ENCODE results near the gene NOTCH2. TPM values are rescaled to one million over a fixed set of nuclear protein-coding genes. Genes with fewer than 3 reads are reported as not detected.

The NOTCH2 gene
- total RNA-seq, 3 donors from 2014 or later (not counting 1 experiment from before 2014, with no cell fraction given) = 74.7 to 136 (median 97.4) TPM

DNA sequence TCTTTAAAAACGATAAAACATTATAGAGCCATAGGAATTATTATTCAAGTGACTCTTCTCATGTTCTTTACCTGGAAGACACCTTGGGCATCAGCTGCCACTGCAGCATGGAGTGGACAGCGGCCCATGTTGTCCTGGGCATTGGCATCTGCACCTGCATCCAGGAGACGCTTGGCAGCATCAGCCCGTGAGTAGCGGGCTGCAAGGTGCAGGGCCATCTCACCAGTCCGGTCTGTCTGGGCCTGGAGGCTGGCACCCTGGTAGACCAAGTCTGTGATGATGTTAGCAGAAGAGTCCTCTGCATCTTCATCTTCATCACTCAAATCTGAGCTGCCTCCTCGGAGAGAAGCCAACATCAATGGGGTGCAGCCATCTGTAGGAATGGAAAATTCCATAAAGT is 150.2 kb downstream of the NOTCH2 start:
- intact Hi-C loops (cut with micrococcal nuclease) = no loop called here
- ATAC-seq (no peak), DNase-seq (no peak)
- Histone ChIP-seq H3K9me3 (ENCODE audit: control insufficient read depth, insufficient read depth, low read length) (no peaks in the 10 kb centered on the region), H3K4me3 (ENCODE audit: low read length) (no peak overlapping the region), H3K36me3 (ENCODE audit: control insufficient read depth, insufficient read depth, low read length) (peaks cover 96% of the 10 kb centered on the region), H3K27me3 (ENCODE audit: control insufficient read depth, insufficient read depth, low read length) (no peaks in the 10 kb centered on the region), H3K4me1 (ENCODE audit: control insufficient read depth, insufficient read depth, low read length) (no peaks in the 10 kb centered on the region), H3K27ac (ENCODE audit: low read length) (no peak overlapping the region)
- TF ChIP-seq, protein P1, sequence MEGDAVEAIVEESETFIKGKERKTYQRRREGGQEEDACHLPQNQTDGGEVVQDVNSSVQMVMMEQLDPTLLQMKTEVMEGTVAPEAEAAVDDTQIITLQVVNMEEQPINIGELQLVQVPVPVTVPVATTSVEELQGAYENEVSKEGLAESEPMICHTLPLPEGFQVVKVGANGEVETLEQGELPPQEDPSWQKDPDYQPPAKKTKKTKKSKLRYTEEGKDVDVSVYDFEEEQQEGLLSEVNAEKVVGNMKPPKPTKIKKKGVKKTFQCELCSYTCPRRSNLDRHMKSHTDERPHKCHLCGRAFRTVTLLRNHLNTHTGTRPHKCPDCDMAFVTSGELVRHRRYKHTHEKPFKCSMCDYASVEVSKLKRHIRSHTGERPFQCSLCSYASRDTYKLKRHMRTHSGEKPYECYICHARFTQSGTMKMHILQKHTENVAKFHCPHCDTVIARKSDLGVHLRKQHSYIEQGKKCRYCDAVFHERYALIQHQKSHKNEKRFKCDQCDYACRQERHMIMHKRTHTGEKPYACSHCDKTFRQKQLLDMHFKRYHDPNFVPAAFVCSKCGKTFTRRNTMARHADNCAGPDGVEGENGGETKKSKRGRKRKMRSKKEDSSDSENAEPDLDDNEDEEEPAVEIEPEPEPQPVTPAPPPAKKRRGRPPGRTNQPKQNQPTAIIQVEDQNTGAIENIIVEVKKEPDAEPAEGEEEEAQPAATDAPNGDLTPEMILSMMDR (IDR thresholded peaks at IDR 0.05) = no peak
- 99% methylated on average over 6 of the region's 7 CpGs for WGBS (ENCODE audit: insufficient coverage)
- Mint-ChIP-seq H3K4me3 (no peak overlapping the region), H3K36me3 (peaks cover 41% of the 10 kb centered on the region), H3K27ac (no peak overlapping the region), H3K27me3 (ENCODE audit: low read depth in 2 of 2) (no peaks in the 10 kb centered on the region), H3K9me3 (no peaks in the 10 kb centered on the region), H3K4me1 (no peaks in the 10 kb centered on the region)

GRCh38 chr1:119918301-119918700 is 151.2 kb downstream of the NOTCH2 start:
- intact Hi-C loops (cut with micrococcal nuclease) = no loop called here
- Histone ChIP-seq H3K4me1 (ENCODE audit: control insufficient read depth, insufficient read depth, low read length) (no peaks in the 10 kb centered on the region), H3K9me3 (ENCODE audit: control insufficient read depth, insufficient read depth, low read length) (no peaks in the 10 kb centered on the region), H3K4me3 (ENCODE audit: low read length) (no peak overlapping the region), H3K36me3 (ENCODE audit: control insufficient read depth, insufficient read depth, low read length) (peaks cover 93% of the 10 kb centered on the region), H3K27me3 (ENCODE audit: control insufficient read depth, insufficient read depth, low read length) (no peaks in the 10 kb centered on the region), H3K27ac (ENCODE audit: low read length) (no peak overlapping the region)
- no peak overlapping the region for H3K4me3 Mint-ChIP-seq
- no peaks in the 10 kb centered on the region for H3K4me1 Mint-ChIP-seq
- WGBS (ENCODE audit: insufficient coverage) = 96% methylated on average over 7 of the region's 7 CpGs
- peaks cover 33% of the 10 kb centered on the region for H3K36me3 Mint-ChIP-seq
- no peaks in the 10 kb centered on the region for H3K27me3 Mint-ChIP-seq (ENCODE audit: low read depth in 2 of 2)
- H3K27ac Mint-ChIP-seq = no peak overlapping the region
- no peaks in the 10 kb centered on the region for H3K9me3 Mint-ChIP-seq
- ATAC-seq = no peak
- TF ChIP-seq, protein P1 (IDR thresholded peaks at IDR 0.05) = no peak
- DNase-seq = no peak

- no peaks in the 10 kb centered on the region for H3K27me3 ChIP-seq (ENCODE audit: control insufficient read depth, insufficient read depth, low read length)
- Mint-ChIP-seq H3K27ac (no peak overlapping the region), H3K4me1 (no peaks in the 10 kb centered on the region), H3K36me3 (peaks cover 25% of the 10 kb centered on the region), H3K9me3 (no peaks in the 10 kb centered on the region), H3K4me3 (no peak overlapping the region), H3K27me3 (ENCODE audit: low read depth in 2 of 2) (no peaks in the 10 kb centered on the region)
- 100% methylated on average over 5 of the region's 5 CpGs for WGBS (ENCODE audit: insufficient coverage)
- no peak overlapping the region for H3K4me3 ChIP-seq (ENCODE audit: low read length)
- H3K27ac ChIP-seq (ENCODE audit: low read length) = no peak overlapping the region
- no peaks in the 10 kb centered on the region for H3K4me1 ChIP-seq (ENCODE audit: control insufficient read depth, insufficient read depth, low read length)
- ATAC-seq = no peak
- no peaks in the 10 kb centered on the region for H3K9me3 ChIP-seq (ENCODE audit: control insufficient read depth, insufficient read depth, low read length)
- DNase-seq = no peak
- H3K36me3 ChIP-seq (ENCODE audit: control insufficient read depth, insufficient read depth, low read length) = peaks cover 85% of the 10 kb centered on the region
- TF ChIP-seq, protein P1 (IDR thresholded peaks at IDR 0.05) = no peak
- intact Hi-C loops (cut with micrococcal nuclease) = no loop called here
Measured at GRCh38 chr1:119917304-119918055, 152.0 kb downstream of the NOTCH2 start.

DNA sequence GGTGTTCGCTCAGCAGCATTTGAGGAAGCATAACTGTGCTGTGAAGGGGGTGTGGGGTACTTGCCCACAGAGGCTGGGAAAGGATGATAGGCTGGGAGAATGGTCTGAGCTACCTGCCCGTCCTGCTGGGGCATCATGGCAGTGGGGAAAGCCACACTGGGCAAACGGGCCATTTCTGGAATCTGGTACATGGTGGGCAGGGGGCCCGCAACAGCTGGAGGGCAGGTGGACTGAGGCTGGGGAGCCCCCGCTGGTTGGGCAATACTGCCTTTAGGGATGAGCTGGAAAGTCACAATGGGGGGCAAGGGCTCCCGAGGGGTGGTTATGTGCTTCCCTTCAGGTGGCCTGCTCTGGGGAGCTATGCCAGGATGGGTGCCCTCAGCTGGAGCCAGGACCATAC is 153.9 kb downstream of the NOTCH2 start:
- no peaks in the 10 kb centered on the region for H3K27me3 Mint-ChIP-seq (ENCODE audit: low read depth in 2 of 2)
- ATAC-seq (no peak), DNase-seq (no peak)
- no peaks in the 10 kb centered on the region for H3K9me3 Mint-ChIP-seq
- peaks cover 16% of the 10 kb centered on the region for H3K36me3 Mint-ChIP-seq
- TF ChIP-seq, protein P1 (IDR thresholded peaks at IDR 0.05) = no peak
- no peaks in the 10 kb centered on the region for H3K27me3 ChIP-seq (ENCODE audit: control insufficient read depth, insufficient read depth, low read length)
- peaks cover 5% of the 10 kb centered on the region in 2 donors for H3K4me1 Mint-ChIP-seq
- intact Hi-C loops (cut with micrococcal nuclease) = no loop called here
- H3K36me3 ChIP-seq (ENCODE audit: control insufficient read depth, insufficient read depth, low read length) = peaks cover 66% of the 10 kb centered on the region
- H3K9me3 ChIP-seq (ENCODE audit: control insufficient read depth, insufficient read depth, low read length) = no peaks in the 10 kb centered on the region
- WGBS (ENCODE audit: insufficient coverage) = 98% methylated on average over 6 of the region's 6 CpGs
- H3K4me3 Mint-ChIP-seq = no peak overlapping the region
- no peak overlapping the region for H3K4me3 ChIP-seq (ENCODE audit: low read length)
- peaks cover 6% of the 10 kb centered on the region for H3K4me1 ChIP-seq (ENCODE audit: control insufficient read depth, insufficient read depth, low read length)
- no peak overlapping the region for H3K27ac Mint-ChIP-seq
- H3K27ac ChIP-seq (ENCODE audit: low read length) = no peak overlapping the region
